ENCODE data around the gene TPX2. TPM values are rescaled to one million over a fixed set of nuclear protein-coding genes. Genes with fewer than 3 reads are reported as not detected.
A peak's percentile ranks its signal among the peaks of the same experiment; 100 is the strongest.
"Not testable (repeated sequence)": the region's sequence is repeated elsewhere in the genome, so short reads cannot be mapped to it uniquely, and the experiment has no call there.

Gene TPX2
- polyA plus RNA-seq, 1 donor, result 20.7 TPM

GRCh38 chr20:31720486-31721407 lies 18.3 kb upstream of the TPX2 start:
- no peak for DNase-seq

- DNase-seq, result no peak
Observed at GRCh38 chr20:31721408-31722256, 17.5 kb upstream of the TPX2 start.

- peak; percentile 86 for DNase-seq
Observed at GRCh38 chr20:31722257-31723068, 16.6 kb upstream of the TPX2 start, which contains the start of gene BCL2L1. Gene BCL2L1 (minus strand): TSS chr20:31722868. CDS start chr20:31722218, 650 bp downstream.

- DNase-seq, result no peak
Observed at GRCh38 chr20:31723069-31723318, 16.1 kb upstream of the TPX2 start.

- peak; percentile 98 for DNase-seq
Observed at GRCh38 chr20:31723319-31724078, 15.6 kb upstream of the TPX2 start.

- no peak for DNase-seq
Observed at GRCh38 chr20:31731321-31731717, 7.8 kb upstream of the TPX2 start.

- DNase-seq, result no peak
Observed at GRCh38 chr20:31739550-31739977, 474 bp downstream of the TPX2 start.

GRCh38 chr20:31740208-31740607 lies 1.1 kb downstream of the TPX2 start:
- no peak for DNase-seq

- no peak for DNase-seq
Observed at GRCh38 chr20:31740656-31741323, 1.7 kb downstream of the TPX2 start.

- no peak for DNase-seq
Observed at GRCh38 chr20:31746068-31746878, 7.2 kb downstream of the TPX2 start.

GRCh38 chr20:31747028-31747427 lies 7.9 kb downstream of the TPX2 start:
- not testable (repeated sequence) for DNase-seq

GRCh38 chr20:31747640-31748039 lies 8.6 kb downstream of the TPX2 start:
- peak; percentile 42 for DNase-seq

- no peak for DNase-seq
Observed at GRCh38 chr20:31749223-31749622, 10.1 kb downstream of the TPX2 start.

GRCh38 chr20:31751126-31751525 lies 12.0 kb downstream of the TPX2 start:
- DNase-seq, result peak; percentile 45

- no peak for DNase-seq
Observed at GRCh38 chr20:31757254-31757653, 18.2 kb downstream of the TPX2 start.

GRCh38 chr20:31758521-31758920 lies 19.4 kb downstream of the TPX2 start:
- DNase-seq, result no peak

GRCh38 chr20:31758991-31759390 lies 19.9 kb downstream of the TPX2 start:
- no peak for DNase-seq

GRCh38 chr20:31759836-31760518 lies 20.9 kb downstream of the TPX2 start:
- no peak for DNase-seq

GRCh38 chr20:31760519-31761240 lies 21.6 kb downstream of the TPX2 start:
- no peak for DNase-seq
